Neutrophil (primary cell): ENCODE data around the gene PIK3R6.

ENCODE experiments used
- H3K27ac ChIP-seq: fragments of 200-600 bp; sonication (generic); 2 replicates; pipeline ENCODE4 v1.5.1; 2016; ENCODE audit warnings: mild to moderate bottlenecking, moderate library complexity
- H3K27me3 ChIP-seq: fragments of 200-600 bp; sonication (generic); 2 replicates; pipeline ENCODE4 v1.6.0; 2016; ENCODE audit warnings: mild to moderate bottlenecking
- H3K36me3 ChIP-seq: fragments of 200-600 bp; sonication (generic); 2 replicates; pipeline ENCODE4 v1.5.1; 2017
- H3K4me1 ChIP-seq, 2 experiments: fragments of 200-600 bp in 1 of 2; sonication (generic) in 1 of 2; 1 replicate in 1 of 2; 2 replicates in 1 of 2; pipeline versions ENCODE4 v1.5.1 to v1.6.1; 2013 to 2016; ENCODE audit warnings: low read depth in 1 of 2, low read length in 1 of 2, mild to moderate bottlenecking in 1 of 2, moderate library complexity in 1 of 2; ENCODE audit not compliant: control insufficient read depth in 1 of 2, insufficient read depth in 1 of 2
- H3K4me3 ChIP-seq, 2 experiments: fragments of 200-600 bp in 1 of 2; sonication (generic) in 1 of 2; 1 replicate in 1 of 2; 2 replicates in 1 of 2; pipeline ENCODE4 v1.5.1; 2013 to 2016; ENCODE audit warnings: low read depth in 1 of 2, low read length in 1 of 2, mild to moderate bottlenecking in 1 of 2, moderate library complexity in 1 of 2
- H3K9me3 ChIP-seq: fragments of 200-600 bp; sonication (generic); 2 replicates; pipeline ENCODE4 v1.5.1; 2016
- CTCF ChIP-seq: fragments of 200-600 bp; sonication (generic); IDR thresholded peaks from 2 replicates; pipeline ENCODE4 v1.5.1; 2016; ENCODE audit warnings: antibody characterized with exemption

PIK3R6 gene

GRCh38 chr17:8794636-8795035, 72.8 kb downstream of the PIK3R6 start:
- H3K4me1 ChIP-seq = peaks cover 58 to 60% of the 10 kb centered on the region in 2 experiments
- peak overlapping the region; percentile 89 for H3K27ac ChIP-seq
- H3K27me3 ChIP-seq = peaks cover 5% of the 10 kb centered on the region
- H3K9me3 ChIP-seq = no peaks in the 10 kb centered on the region
- peak overlapping the region; percentile 18 to 41 for H3K4me3 ChIP-seq
- H3K36me3 ChIP-seq = peaks cover 26% of the 10 kb centered on the region
- TF ChIP-seq CTCF = no peak

GRCh38 chr17:8793649-8794048, 73.8 kb downstream of the PIK3R6 start:
- TF ChIP-seq CTCF = no peak
- H3K9me3 ChIP-seq = no peaks in the 10 kb centered on the region
- H3K36me3 ChIP-seq = peaks cover 22% of the 10 kb centered on the region
- H3K27ac ChIP-seq = peak overlapping the region; percentile 89
- peak overlapping the region; percentile 28 to 41 for H3K4me3 ChIP-seq
- peaks cover 67 to 70% of the 10 kb centered on the region in 2 experiments for H3K4me1 ChIP-seq
- H3K27me3 ChIP-seq = no peaks in the 10 kb centered on the region

GRCh38 chr17:8792646-8793045, 74.8 kb downstream of the PIK3R6 start:
- H3K9me3 ChIP-seq = no peaks in the 10 kb centered on the region
- H3K4me1 ChIP-seq = peaks cover 75% of the 10 kb centered on the region in 2 experiments
- H3K27ac ChIP-seq = peak overlapping the region; percentile 89
- no peaks in the 10 kb centered on the region for H3K27me3 ChIP-seq
- H3K4me3 ChIP-seq = peak overlapping the region; percentile 12 to 49
- TF ChIP-seq CTCF = no peak
- peaks cover 12% of the 10 kb centered on the region for H3K36me3 ChIP-seq

- H3K36me3 ChIP-seq = peaks cover 6% of the 10 kb centered on the region
- H3K4me1 ChIP-seq = peaks cover 75% of the 10 kb centered on the region in 2 experiments
- no peaks in the 10 kb centered on the region for H3K27me3 ChIP-seq
- H3K4me3 ChIP-seq = peak overlapping the region; percentile 12 to 49
- no peak for TF ChIP-seq CTCF
- H3K27ac ChIP-seq = peak overlapping the region; percentile 89
- H3K9me3 ChIP-seq = no peaks in the 10 kb centered on the region
These were observed 75.6 kb downstream of the PIK3R6 start for GRCh38 chr17:8791910-8792270.

GRCh38 chr17:8791248-8791909, 76.1 kb downstream of the PIK3R6 start:
- Histone ChIP-seq H3K4me1 (peaks cover 75% of the 10 kb centered on the region in 2 experiments), H3K4me3 (peak overlapping the region in 1 of 2 experiments; percentile 12), H3K36me3 (peaks cover 1% of the 10 kb centered on the region), H3K27me3 (no peaks in the 10 kb centered on the region), H3K27ac (peak overlapping the region; percentile 89), H3K9me3 (no peaks in the 10 kb centered on the region)
- no peak for TF ChIP-seq CTCF
